Sigmoid colon (tissue), 7 donors: ENCODE data around the gene ENDOV. TPM values are rescaled to one million over a fixed set of nuclear protein-coding genes. Genes with fewer than 3 reads are reported as not detected.

Source experiments
- DNase-seq: peaks from one replicate; pipeline ENCODE4 v3.0.0-alpha.2; 2019
- H3K27ac ChIP-seq, 4 donors: fragments of 200-600 bp; sonication (generic); one replicate each; pipeline ENCODE4 v1.5.1; 2016 to 2019; ENCODE audit warnings: mild to moderate bottlenecking in 1 of 4
- H3K27me3 ChIP-seq, 3 donors: fragments of 200-600 bp; sonication (generic); one replicate each; pipeline ENCODE4 v1.5.1; 2019; ENCODE audit warnings: mild to moderate bottlenecking in 1 of 3
- H3K36me3 ChIP-seq, 4 donors: fragments of 200-600 bp; sonication (generic); one replicate each; pipeline ENCODE4 v1.5.1; 2016 to 2019
- H3K4me1 ChIP-seq, 4 donors: fragments of 200-600 bp; sonication (generic); one replicate each; pipeline ENCODE4 v1.5.1; 2017 to 2019
- H3K4me3 ChIP-seq, 4 donors: fragments of 200-600 bp; sonication (generic); one replicate each; pipeline ENCODE4 v1.5.1; 2017 to 2019; ENCODE audit warnings: mild to moderate bottlenecking in 2 of 4, moderate library complexity in 1 of 4
- H3K9me3 ChIP-seq, 4 donors: fragments of 200-600 bp in 3 of 4; sonication (generic) in 3 of 4; one replicate each; pipeline versions ENCODE4 v1.5.1 to v1.6.1; 2013 to 2019
- EP300 ChIP-seq, 4 donors: sonication (generic); formaldehyde crosslinking; IDR thresholded peaks; one replicate each; pipeline ENCODE4 v1.6.1; 2017; ENCODE audit warnings: antibody characterized with exemption in 4 of 4
- POLR2A ChIP-seq, 2 donors: fragments of 450-650 bp; IDR thresholded peaks; one replicate each; pipeline ENCODE4 v1.6.1; 2016; ENCODE audit warnings: antibody characterized with exemption in 2 of 2, mild to moderate bottlenecking in 2 of 2, moderate library complexity in 2 of 2
- POLR2AphosphoS5 ChIP-seq, 4 donors: sonication (generic); formaldehyde crosslinking; IDR thresholded peaks; one replicate each; pipeline ENCODE4 v1.6.1; 2017; ENCODE audit warnings: antibody characterized with exemption in 4 of 4
- WGBS, 2 donors: extraction: QIAGEN DNeasy Blood & Tissue Kit; methylation state at CpG; one replicate each; pipeline ENCODE4 v1.1.7; 2013; 5-methylcytosine and 5-hydroxymethylcytosine counted together
- intact Hi-C: fragments of 100-400 bp; cut with DNase I; formaldehyde crosslinking; loops from one replicate; pipeline ENCODE4 v1.15.1; 2023
- polyA plus RNA-seq, 3 donors: library from polyadenylated mRNA; stranded (reverse); fragments of 200-250 nt; gene quantifications; one replicate each; pipeline ENCODE4 v1.2.3, GENCODE V29; 2013
- total RNA-seq, 4 donors: library from RNA; depleted of rRNA; stranded (reverse); fragments of >200 nt; gene quantifications; one replicate each; pipeline ENCODE4 v1.1.0, GENCODE V29; 2016
- TF ChIP-seq, protein P1 (sequence below), 4 experiments: fragments of 450-650 bp in 3 of 4; fragments of 200-600 bp in 1 of 4; IDR thresholded peaks; one replicate each; pipeline ENCODE4 v1.5.1; 2016 to 2019; ENCODE audit warnings: antibody characterized with exemption in 4 of 4, mild to moderate bottlenecking in 3 of 4, moderate library complexity in 2 of 4
- donor health status: healthy with polysubstance abuse.
- donor health status: Bipolar disorder and iron deficiency.
- donor health status: healthy.

The ENDOV gene
- total and polyA plus RNA-seq, 7 donors: 9.5 to 23.5 (median 17.4) TPM

DNA sequence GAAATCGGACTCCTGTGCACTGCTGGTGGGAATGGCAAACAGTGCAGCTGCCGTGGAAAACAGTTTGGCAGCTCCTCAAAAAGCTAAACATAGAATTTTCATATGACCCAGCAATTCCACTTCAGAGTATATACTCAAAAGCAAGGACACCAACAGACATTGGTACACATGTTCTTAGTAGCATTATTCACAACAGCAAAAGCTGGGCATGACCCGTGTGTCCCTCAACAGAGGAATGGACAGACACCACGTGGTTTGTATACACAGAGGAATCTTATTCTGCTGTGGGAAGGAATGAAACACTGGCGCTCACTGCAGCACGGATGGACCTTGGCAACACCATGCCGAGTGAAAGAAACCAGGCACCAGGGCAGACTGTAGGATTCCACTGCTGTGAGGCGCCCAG is 45.5 kb downstream of the ENDOV start:
- H3K4me1 ChIP-seq: peaks cover 0 to 74% (median 54%) of the 10 kb centered on the region in 4 donors
- H3K9me3 ChIP-seq: no peaks in the 10 kb centered on the region
- TF ChIP-seq EP300 (IDR thresholded peaks at IDR 0.05) (peak in 2 of 4 donors; percentile 19 to 73), POLR2AphosphoS5 (IDR thresholded peaks at IDR 0.05) (peak; percentile 51 to 88 (median 85)), POLR2A (IDR thresholded peaks at IDR 0.05) (no peak)
- TF ChIP-seq, protein P1, sequence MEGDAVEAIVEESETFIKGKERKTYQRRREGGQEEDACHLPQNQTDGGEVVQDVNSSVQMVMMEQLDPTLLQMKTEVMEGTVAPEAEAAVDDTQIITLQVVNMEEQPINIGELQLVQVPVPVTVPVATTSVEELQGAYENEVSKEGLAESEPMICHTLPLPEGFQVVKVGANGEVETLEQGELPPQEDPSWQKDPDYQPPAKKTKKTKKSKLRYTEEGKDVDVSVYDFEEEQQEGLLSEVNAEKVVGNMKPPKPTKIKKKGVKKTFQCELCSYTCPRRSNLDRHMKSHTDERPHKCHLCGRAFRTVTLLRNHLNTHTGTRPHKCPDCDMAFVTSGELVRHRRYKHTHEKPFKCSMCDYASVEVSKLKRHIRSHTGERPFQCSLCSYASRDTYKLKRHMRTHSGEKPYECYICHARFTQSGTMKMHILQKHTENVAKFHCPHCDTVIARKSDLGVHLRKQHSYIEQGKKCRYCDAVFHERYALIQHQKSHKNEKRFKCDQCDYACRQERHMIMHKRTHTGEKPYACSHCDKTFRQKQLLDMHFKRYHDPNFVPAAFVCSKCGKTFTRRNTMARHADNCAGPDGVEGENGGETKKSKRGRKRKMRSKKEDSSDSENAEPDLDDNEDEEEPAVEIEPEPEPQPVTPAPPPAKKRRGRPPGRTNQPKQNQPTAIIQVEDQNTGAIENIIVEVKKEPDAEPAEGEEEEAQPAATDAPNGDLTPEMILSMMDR (IDR thresholded peaks at IDR 0.05): no peak
- DNase-seq: peak; percentile 89
- H3K4me3 ChIP-seq: peak overlapping the region in 1 of 4 donors; percentile 4
- H3K27ac ChIP-seq: peak overlapping the region; percentile 47 to 99 (median 75)
- intact Hi-C loops: loop anchor here (2.0 kb wide), 1 partner anchor 14 kb away; no protein-coding TSS in a partner anchor
- WGBS, 2 donors: 56 to 61% methylated on average over 8 of the region's 8 CpGs
- H3K27me3 ChIP-seq: no peaks in the 10 kb centered on the region
- no peaks in the 10 kb centered on the region for H3K36me3 ChIP-seq

DNA sequence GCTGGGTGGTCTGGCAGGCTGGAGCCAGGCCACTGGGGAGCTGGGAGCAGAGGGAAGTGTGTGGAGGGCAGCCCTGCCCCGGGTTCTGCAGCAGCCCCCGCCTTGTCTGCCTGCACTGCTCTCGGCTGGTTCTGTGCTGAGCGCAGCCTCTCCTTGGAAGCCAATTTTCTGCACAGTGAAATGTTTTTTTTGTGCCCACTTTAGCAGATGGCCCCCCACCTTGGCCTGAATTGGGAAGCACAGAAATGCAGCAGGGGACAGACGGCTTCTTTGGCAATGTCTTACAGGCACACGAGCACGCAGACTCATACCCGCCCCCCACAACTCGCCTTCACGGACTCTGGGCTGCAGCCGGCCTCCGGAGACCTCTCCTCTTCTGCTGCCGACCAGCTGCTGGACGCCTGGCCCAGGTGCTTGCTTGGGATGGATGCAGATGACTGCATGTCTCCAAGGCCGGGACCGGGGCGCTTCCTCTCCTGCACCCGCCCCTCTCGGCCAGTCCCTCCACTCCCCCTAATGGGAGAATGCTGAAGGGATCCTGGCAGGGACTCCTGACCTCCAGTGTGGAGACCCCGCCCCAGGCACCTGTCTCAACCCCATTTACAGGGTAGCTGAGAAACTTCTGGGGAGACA is 46.7 kb downstream of the ENDOV start:
- Histone ChIP-seq H3K9me3 (no peaks in the 10 kb centered on the region), H3K4me1 (peaks cover 0 to 61% (median 41%) of the 10 kb centered on the region in 4 donors), H3K27ac (peak overlapping the region in 3 of 4 donors; percentile 74 to 99 (median 76)), H3K27me3 (no peaks in the 10 kb centered on the region), H3K4me3 (no peak overlapping the region), H3K36me3 (no peaks in the 10 kb centered on the region)
- 57 to 62% methylated on average over 20 of the region's 20 CpGs for WGBS, 2 donors
- intact Hi-C loops: loop anchor here (2.0 kb wide), 1 partner anchor 13 kb away; no protein-coding TSS in a partner anchor
- no peak for DNase-seq
- TF ChIP-seq POLR2A (IDR thresholded peaks at IDR 0.05) (no peak), POLR2AphosphoS5 (IDR thresholded peaks at IDR 0.05) (no peak), EP300 (IDR thresholded peaks at IDR 0.05) (no peak)
- TF ChIP-seq, protein P1 (IDR thresholded peaks at IDR 0.05): no peak

DNA sequence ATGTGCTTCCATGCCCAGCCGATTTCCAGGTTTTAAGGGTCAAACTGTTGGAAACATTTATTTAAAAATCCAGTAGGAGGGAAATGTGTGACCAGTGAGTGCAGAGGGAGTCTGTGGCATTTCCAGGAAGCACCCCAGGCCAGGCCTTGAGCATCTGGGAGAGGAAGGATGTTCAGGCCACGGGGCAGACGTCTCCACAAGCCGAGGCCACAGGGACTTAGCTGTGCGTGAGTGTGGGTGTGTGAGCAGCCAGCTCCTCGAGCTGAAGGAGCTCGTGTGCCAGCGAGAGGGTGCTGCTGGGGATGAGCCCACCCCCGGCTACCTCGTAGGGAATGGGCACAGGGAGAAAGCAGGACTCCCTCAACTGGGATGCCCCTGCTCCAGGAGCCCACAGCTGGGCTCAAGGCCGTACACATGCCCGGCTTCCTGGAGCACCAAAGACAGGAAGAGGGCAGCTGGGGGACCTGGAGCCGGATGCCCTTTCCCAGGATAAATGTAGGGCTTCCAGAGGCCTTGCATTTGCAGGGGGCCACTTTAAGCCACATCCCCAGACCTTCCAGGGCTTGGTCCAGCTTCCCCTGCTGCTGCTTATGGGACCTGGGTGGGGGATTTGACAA is 48.9 kb downstream of the ENDOV start:
- H3K4me3 ChIP-seq: no peak overlapping the region
- H3K9me3 ChIP-seq: no peaks in the 10 kb centered on the region
- H3K36me3 ChIP-seq: peaks cover 0 to 11% (median 0%) of the 10 kb centered on the region in 4 donors
- DNase-seq: no peak
- H3K27ac ChIP-seq: no peak overlapping the region
- intact Hi-C loops: no loop called here
- peaks cover 0 to 39% (median 29%) of the 10 kb centered on the region in 4 donors for H3K4me1 ChIP-seq
- TF ChIP-seq EP300 (IDR thresholded peaks at IDR 0.05) (no peak), POLR2A (IDR thresholded peaks at IDR 0.05) (no peak), POLR2AphosphoS5 (IDR thresholded peaks at IDR 0.05) (no peak)
- TF ChIP-seq, protein P1 (IDR thresholded peaks at IDR 0.05): no peak
- 66 to 74% methylated on average over 13 of the region's 13 CpGs for WGBS, 2 donors
- no peaks in the 10 kb centered on the region for H3K27me3 ChIP-seq

DNA sequence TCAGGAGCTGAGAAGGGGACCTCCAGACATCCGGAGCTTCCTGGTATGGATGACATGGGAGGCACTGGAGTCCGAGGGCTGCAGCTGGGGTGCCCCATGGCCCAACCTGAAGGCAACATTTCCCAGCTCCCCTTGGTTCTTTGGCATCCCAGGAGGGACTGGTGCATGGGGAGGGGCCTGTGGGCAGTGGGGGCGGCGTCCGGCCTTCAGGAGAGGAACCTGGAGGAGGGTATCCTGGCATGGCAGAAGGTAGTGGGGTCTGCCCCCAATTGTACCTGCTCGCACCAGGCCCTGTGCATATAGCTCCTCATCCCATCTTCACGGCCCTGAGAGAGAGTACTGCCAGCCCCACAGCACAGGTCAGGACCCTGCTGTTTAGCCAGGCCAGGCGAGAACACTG is 49.5 kb downstream of the ENDOV start:
- no peak overlapping the region for H3K27ac ChIP-seq
- WGBS, 2 donors: 77 to 79% methylated on average over 8 of the region's 8 CpGs
- H3K27me3 ChIP-seq: no peaks in the 10 kb centered on the region
- H3K9me3 ChIP-seq: no peaks in the 10 kb centered on the region
- TF ChIP-seq EP300 (IDR thresholded peaks at IDR 0.05) (no peak), POLR2A (IDR thresholded peaks at IDR 0.05) (no peak)
- TF ChIP-seq, protein P1 (IDR thresholded peaks at IDR 0.05): no peak
- H3K4me3 ChIP-seq: no peak overlapping the region
- DNase-seq: no peak
- peaks cover 0 to 17% (median 0%) of the 10 kb centered on the region in 4 donors for H3K36me3 ChIP-seq
- H3K4me1 ChIP-seq: peaks cover 0 to 33% (median 25%) of the 10 kb centered on the region in 4 donors
- intact Hi-C loops: no loop called here
